Fibroblast of pulmonary artery (primary cell): Measurements from ENCODE around the gene FERMT3.
A peak's percentile ranks its signal among the peaks of the same experiment; 100 is the strongest.

Experiments used
- DNase-seq: peaks from one replicate; pipeline ENCODE4 v3.0.0-alpha.2; 2010; ENCODE audit warnings: low read depth
- H3K4me3 ChIP-seq: replicated peaks from 2 replicates; pipeline ENCODE4 v1.5.1; 2011; ENCODE audit warnings: low read depth, mild to moderate bottlenecking, control low read depth, low read length, moderate library complexity
- TF ChIP-seq, protein P1 (sequence below): IDR thresholded peaks from 2 replicates; pipeline ENCODE4 v1.5.1; 2011; ENCODE audit warnings: mild to moderate bottlenecking, control low read depth, low read length, inconsistent platforms; ENCODE audit errors: missing control alignments

Gene FERMT3

DNA sequence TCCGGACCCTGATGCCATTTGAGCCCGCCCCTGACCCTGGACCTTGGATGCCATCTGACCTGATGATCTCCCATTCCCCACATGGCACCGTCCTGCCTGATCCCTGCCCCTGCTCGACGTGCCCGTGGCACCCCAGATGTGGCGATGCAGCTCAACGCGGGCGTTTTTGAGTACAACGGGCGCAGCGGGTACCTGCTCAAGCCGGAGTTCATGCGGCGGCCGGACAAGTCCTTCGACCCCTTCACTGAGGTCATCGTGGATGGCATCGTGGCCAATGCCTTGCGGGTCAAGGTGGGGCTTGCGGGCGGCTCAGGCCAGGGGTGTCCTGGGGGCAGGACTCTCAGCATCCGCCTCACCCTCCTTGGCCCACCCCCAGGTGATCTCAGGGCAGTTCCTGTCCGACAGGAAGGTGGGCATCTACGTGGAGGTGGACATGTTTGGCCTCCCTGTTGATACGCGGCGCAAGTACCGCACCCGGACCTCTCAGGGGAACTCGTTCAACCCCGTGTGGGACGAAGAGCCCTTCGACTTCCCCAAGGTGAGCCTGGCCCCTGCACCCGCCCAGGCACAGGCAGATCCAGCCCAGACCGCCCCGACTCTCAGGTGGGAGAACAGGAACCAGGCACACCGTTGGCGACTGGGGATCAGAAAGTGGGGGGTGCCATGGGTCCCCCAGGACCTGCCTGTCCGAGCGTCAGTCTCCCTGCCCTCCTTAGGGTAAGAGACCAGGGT is 55.9 kb downstream of the FERMT3 start:
- DNase-seq = no peak
- no peak overlapping the region for H3K4me3 ChIP-seq
- TF ChIP-seq, protein P1, sequence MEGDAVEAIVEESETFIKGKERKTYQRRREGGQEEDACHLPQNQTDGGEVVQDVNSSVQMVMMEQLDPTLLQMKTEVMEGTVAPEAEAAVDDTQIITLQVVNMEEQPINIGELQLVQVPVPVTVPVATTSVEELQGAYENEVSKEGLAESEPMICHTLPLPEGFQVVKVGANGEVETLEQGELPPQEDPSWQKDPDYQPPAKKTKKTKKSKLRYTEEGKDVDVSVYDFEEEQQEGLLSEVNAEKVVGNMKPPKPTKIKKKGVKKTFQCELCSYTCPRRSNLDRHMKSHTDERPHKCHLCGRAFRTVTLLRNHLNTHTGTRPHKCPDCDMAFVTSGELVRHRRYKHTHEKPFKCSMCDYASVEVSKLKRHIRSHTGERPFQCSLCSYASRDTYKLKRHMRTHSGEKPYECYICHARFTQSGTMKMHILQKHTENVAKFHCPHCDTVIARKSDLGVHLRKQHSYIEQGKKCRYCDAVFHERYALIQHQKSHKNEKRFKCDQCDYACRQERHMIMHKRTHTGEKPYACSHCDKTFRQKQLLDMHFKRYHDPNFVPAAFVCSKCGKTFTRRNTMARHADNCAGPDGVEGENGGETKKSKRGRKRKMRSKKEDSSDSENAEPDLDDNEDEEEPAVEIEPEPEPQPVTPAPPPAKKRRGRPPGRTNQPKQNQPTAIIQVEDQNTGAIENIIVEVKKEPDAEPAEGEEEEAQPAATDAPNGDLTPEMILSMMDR = no peak

DNA sequence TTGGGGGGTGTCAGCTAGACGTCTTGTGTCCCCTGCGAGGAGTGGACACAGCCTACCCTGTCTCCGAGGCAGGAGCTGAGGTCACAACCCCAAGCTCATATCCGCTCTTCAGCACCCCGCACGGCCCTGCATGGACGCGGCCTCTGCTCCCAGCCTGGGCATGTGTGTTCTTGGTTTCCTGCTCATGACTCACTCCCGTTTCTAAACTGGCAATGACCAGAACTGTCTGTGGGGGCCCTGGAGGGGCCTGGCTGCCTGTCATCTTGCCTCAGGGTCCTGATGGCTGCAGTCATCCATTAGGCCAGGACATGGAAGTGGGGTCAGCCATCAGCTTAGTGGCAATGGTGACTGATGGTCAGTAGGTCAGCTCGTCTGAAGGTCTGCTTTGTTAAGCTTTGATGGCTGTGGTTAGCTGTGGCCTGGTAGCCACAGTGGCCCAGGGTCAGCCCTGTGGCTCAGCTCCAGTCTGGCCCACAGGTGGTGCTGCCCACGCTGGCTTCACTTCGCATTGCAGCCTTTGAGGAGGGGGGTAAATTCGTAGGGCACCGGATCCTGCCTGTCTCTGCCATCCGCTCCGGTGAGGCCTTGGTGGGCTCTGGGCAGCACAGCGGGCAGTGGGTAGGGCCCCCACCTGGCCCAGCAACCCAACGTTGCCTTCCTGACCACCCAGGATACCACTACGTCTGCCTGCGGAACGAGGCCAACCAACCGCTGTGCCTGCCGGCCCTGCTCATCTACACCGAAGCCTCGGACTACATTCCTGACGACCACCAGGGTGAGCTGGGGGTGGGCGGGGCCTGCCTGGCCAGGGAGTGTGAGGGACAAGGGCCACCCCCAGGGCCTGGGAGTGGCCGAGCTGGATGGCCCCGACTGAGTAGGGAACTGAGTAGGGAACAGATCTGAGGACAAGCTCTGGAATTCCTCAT is 56.8 kb downstream of the FERMT3 start:
- peak; percentile 60 for DNase-seq
- TF ChIP-seq, protein P1 = no peak
- H3K4me3 ChIP-seq = no peak overlapping the region

GRCh38 chr11:64263947-64264317 is 57.4 kb downstream of the FERMT3 start:
- DNase-seq = no peak
- TF ChIP-seq, protein P1 = no peak
- H3K4me3 ChIP-seq = no peak overlapping the region

DNA sequence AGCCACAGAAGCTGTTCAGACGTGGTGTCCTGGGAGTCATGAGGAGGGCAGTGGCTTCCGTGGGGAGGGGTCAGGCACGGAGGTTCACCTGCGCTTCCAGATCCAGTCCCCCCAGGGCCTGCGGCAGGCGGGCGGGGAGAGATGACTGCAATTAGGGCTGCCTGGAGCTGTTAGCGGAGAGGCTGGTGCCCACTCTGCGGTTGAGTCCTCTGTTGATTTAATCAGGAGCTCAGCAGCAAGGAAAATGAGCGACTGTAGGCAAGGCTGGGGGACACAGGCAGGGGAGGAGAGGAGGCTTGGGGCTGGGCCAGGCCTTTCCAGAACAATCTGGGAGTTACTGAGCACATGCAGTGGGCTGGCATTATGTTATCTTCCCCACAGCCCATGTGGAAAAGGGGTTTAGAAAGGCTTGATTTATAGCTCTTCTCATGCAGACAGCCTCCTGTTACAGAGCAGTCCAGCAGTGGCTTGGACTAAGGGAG is 57.9 kb downstream of the FERMT3 start:
- TF ChIP-seq, protein P1 = no peak
- H3K4me3 ChIP-seq = no peak overlapping the region
- DNase-seq = no peak

DNA sequence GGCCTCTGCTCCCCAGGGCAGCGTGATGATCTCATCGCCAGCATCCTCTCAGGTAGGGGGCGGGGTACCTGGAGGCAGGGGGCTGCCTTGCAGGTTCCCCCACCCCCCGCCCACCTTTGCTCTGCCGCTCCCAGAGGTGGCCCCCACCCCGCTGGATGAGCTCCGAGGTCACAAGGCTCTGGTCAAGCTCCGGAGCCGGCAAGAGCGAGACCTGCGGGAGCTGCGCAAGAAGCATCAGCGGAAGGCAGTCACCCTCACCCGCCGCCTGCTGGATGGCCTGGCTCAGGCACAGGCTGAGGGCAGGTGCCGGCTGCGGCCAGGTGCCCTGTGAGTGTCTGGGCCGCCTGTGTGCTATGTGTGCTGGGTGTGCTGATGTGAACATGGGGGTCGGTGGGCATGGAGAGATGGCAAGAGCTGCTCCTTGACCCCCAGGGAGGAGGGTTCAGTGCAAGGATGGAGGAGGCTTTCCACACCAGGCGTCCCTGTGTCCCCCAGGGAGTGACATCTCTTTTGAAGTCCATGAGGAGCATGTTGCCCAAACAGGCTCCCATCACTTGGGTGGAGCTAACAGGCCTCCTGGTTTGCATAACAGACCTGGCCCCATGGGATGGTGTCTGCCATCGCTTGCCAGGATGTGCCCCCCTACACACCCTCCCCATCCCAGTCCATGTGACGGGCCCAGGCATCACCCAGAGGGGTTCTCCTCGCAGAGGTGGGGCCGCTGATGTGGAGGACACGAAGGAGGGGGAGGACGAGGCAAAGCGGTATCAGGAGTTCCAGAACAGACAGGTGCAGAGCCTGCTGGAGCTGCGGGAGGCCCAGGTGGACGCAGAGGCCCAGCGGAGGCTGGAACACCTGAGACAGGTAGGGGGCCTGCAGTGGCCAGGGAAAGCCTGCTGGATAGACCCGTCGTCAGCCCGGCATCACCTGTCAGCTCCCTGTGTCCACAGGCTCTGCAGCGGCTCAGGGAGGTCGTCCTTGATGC is 58.9 kb downstream of the FERMT3 start:
- no peak for DNase-seq
- H3K4me3 ChIP-seq = no peak overlapping the region
- TF ChIP-seq, protein P1 = no peak

DNA sequence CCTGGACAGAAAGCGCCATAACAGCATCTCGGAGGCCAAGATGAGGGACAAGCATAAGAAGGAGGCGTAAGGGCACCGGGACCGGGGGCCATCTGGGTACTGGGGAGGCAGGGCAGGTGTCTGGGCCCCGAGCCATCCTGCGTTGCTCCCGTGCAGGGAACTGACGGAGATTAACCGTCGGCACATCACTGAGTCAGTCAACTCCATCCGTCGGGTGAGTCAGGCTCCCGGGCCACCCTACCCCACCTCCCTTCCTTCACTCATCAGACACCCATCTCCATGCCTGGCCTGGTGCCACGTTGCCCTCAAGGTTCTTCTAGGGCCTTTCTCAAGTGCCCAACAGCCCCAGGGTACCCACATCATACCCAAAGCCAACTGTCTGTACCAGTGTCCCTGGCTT is 59.8 kb downstream of the FERMT3 start:
- TF ChIP-seq, protein P1 = no peak
- H3K4me3 ChIP-seq = no peak overlapping the region
- DNase-seq = peak; percentile 20
